HG02610 (cell line): ENCODE measurements around the gene ADAMTSL1.

Experiments
- ATAC-seq: cut with Tn5 transposase; IDR thresholded peaks from one replicate; pipeline ENCODE4 v1.9.1; 2021; ENCODE audit warnings: mild to moderate bottlenecking, moderate library complexity; ENCODE audit not compliant: unreplicated experiment

Gene ADAMTSL1

DNA sequence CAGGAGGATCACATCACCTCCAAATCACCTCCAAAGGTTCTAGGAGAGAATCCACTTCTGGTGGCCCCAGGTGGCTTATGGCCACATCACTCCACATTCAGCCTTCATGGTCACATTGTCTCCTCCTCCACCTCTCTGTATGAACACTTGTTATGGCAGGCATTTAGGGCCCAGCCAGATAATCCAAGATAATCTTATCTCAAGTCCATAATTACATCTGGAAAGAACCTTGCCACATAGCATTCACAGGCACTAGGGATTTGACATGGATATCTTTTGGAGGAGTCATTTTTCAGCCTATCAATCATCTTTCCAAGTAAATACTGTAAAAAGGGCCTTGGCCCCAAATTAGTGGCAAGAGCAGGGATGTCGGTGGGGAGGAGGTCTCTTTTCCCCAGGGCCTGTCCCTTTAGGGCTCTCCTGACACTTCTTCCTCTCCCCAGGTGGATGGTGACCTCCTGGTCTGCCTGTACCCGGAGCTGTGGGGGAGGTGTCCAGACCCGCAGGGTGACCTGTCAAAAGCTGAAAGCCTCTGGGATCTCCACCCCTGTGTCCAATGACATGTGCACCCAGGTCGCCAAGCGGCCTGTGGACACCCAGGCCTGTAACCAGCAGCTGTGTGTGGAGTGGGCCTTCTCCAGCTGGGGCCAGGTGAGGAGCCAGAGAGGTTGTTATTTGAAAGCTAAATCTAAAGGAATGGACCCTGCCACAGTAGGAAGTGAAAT, 418.2 kb downstream of the ADAMTSL1 start:
- ATAC-seq = no peak

DNA sequence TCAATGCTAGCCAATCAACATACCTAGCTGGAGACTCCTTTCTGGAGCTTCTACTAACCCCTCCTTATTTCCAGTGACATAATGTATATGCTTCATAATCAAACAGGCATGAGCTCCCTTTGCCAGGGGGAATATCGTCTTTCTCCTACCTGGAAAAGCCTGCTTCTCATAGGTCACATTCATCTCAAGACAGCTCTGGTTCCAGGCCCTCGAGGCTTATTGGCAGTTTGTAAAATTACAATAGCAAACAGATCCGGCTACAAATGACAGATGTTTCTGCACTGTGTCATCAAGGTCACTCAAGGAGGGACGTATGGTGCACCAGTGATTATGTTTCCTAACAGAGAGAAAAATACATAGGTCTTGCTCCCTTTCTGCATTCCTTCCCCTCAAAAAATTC, 419.1 kb downstream of the ADAMTSL1 start:
- ATAC-seq = no peak

DNA sequence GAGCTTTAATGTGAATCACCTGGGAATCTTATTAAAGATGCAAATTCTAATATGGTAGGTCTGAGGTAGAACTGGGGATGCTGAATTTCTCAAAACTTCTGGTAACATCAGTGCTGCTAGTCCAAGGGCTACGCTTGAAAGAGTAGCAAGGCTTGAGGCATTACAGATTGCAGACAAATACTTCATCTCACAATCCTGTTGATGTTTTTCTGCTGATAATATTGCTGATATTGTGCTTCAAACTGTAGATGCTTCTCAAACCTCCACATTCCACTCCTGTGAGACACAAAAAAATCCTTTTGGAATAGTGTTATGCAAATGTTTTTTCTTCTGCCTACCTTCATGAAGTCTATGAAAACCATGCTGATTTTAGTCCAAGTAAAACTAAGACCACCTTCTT, 419.5 kb downstream of the ADAMTSL1 start:
- ATAC-seq = no peak

DNA sequence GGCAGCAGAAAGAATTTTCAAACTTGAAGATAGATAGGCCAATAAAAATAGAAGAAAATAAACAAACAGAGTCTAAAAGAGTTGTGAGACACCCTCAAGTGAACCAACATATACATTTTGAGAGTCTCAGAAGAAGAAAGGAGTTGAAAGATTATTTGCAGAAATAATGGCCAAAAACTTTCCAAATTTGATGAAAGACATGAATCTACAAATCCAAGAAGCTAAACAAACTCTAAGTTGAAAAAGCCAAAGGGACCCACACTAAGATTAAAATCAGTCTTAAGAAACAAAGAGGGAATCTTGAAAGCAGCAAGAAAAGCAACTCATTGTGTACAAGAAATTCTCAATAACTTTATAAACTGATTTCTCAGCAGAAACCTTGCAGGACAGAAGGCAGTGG, 422.1 kb downstream of the ADAMTSL1 start:
- ATAC-seq = no peak

DNA sequence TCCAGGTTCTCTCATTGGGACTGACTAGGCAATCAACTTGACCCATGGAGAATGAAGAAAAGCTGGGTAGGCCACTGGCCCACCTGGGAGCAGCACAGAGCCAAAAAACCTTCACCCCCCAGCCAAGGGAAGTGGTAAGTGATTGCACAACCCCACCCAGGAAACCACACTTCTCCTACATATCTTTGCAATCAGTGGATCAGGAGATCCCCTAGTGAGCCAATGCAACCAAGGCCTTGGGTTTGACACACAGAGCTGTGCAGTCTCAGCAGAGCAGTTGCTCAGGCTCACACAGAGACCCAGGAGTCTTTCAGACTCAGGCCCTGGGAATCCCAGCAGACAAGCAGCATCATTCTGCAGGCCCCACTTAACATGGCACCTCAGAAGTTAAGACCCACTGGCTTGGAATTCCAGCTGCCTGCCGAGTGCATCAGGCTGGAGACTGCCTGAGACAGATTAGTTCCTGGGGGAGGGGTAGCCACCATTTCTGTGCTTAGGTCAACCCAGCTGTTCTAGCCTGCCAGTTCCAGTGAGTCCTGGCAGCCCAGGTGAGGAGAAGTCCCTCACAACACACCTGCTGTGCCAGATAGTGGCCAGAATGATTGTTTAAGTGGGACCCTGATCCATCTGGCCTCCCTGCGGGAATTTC, 422.7 kb downstream of the ADAMTSL1 start:
- ATAC-seq = no peak

DNA sequence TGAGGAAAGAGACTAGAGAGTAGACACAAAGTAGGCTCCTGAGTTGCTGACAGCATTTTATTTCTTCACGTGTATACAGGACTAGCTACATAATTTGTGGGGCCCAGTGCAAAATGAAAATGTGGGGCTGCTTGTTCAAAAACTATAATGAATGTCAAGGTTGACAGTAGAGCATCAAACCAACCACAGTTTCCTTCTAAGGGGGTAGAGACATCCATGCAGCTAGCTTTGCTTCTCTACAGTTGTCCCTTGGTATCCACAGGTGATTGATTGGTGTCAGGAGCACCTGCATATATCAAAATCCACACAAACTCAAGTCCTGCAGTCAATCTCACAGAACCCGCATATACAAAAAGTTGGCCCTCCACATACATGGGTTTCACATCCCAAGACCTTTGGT, 429.5 kb downstream of the ADAMTSL1 start:
- no peak for ATAC-seq

DNA sequence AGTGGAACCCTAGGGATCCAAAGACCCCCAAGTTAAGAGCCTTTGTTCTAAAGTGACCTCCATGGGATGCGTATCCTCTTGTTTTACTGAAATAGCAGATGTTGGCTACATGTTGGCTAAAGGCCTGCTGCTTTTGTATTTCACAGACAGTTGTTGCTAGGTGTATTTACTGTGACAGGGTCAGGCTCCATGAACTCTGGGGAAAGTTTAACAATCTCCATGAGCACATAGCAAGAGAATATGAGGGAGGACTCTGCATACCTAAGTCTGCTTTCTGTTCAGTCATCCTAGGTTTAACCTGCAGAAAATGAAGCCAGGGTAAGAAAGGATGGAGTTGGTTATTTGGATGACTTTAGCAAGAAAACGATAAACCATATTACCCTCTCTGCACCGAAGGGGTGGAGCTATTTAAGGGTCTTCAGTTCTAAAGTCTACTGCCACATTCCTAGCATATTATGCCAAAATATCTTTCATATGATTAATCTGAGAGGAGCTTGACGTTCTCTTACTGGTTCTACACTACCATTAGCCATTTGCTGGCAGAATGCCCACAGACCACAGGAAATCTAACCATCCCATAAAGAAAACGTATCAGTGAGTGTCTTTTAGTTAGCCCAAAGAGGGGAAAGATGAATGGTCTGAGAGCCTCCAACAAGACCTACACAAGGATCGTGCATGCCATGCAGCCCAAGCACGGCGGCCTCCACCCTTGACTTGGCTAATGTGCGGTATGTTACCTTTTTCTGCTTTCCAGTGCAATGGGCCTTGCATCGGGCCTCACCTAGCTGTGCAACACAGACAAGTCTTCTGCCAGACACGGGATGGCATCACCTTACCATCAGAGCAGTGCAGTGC, 431.3 kb downstream of the ADAMTSL1 start:
- no peak for ATAC-seq

DNA sequence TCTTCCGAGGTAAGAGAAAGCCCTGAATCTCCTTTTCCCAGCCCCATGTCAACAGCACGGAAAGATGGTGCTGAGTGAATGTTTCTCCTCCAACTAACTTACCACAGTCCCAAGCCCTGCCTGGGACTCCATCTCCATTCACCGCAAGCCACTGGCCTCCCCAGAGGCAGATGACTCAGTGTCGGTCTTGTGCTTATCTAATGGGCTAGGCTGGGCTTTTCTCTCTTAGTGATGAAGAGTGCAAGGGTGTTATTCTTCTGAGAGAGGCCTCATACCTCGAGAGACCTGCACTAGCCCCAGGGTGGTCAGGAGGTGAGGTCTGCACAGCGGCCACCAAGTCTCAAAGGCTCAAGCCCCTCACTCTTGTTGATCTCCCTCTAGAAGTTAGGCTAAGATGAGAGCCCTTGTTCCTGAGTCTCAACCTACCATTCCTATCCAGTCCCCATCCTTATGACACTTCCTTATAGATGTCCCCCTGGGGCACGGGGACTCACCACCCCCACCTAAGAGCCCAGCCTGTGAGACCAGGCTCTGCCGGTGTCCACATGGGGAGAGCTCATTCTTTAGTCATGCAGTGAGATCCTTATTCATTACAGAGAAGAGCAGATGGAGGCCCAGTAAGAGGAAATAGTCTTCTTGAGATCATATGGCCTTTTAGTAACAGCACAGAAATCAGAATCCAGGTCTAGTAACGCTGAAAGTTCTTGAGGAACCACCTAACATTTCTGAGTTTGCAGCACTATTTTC, 432.1 kb downstream of the ADAMTSL1 start:
- no peak for ATAC-seq

DNA sequence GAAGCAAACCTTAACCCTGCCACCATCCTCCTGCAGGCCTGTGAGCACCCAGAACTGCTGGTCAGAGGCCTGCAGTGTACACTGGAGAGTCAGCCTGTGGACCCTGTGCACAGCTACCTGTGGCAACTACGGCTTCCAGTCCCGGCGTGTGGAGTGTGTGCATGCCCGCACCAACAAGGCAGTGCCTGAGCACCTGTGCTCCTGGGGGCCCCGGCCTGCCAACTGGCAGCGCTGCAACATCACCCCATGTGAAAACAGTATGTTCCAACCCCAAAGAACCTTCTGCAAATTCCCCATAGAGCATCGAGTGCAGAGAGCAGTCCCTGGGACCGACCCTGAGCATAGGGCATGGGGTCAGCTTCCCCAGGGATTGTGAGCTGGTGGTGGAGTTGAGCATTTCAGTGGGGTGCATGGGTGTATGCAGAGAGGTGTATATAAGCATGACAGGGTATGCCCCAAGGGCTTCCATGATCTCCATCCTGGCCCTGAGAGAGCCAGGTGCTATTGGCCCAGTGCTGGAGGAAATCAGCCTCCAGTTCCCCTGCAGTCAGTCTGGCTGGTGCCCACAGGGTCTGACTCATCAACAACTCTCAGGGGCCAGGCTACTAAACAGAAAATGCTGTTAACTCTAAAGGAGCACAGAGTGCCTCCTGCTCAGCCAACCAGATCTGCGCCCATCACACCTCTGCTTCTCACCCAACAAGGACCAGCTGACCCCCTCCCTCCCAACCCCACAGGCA, 432.9 kb downstream of the ADAMTSL1 start:
- no peak for ATAC-seq

DNA sequence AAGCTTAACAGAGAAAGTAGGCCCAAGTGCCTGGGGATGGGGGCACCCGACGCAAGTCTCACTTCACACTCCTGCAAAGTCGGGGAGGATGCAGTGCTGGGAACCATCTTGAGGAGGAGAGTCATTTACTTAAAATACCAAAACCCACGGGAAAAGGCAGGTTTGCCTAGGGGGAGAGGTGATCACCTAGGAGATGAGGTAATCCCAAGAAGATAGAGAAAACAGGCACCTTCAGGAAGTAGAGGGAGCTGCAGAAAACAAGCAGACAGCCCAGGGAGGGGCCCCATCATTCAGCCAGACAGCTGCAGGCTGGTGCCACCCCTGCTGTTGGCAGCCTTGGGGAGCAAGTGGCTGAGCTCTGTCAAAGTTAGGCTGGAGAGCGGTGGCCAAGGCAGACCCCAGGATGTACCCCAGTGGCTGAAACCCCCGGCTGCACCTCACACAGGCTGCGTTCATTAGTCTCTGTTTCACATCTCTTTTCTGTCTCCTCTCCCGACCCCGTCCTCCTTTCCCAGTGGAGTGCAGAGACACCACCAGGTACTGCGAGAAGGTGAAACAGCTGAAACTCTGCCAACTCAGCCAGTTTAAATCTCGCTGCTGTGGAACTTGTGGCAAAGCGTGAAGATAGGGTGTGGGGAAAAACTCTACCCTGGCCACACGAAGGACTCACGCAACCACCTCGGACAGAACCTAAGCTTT, 434.1 kb downstream of the ADAMTSL1 start:
- ATAC-seq = no peak

DNA sequence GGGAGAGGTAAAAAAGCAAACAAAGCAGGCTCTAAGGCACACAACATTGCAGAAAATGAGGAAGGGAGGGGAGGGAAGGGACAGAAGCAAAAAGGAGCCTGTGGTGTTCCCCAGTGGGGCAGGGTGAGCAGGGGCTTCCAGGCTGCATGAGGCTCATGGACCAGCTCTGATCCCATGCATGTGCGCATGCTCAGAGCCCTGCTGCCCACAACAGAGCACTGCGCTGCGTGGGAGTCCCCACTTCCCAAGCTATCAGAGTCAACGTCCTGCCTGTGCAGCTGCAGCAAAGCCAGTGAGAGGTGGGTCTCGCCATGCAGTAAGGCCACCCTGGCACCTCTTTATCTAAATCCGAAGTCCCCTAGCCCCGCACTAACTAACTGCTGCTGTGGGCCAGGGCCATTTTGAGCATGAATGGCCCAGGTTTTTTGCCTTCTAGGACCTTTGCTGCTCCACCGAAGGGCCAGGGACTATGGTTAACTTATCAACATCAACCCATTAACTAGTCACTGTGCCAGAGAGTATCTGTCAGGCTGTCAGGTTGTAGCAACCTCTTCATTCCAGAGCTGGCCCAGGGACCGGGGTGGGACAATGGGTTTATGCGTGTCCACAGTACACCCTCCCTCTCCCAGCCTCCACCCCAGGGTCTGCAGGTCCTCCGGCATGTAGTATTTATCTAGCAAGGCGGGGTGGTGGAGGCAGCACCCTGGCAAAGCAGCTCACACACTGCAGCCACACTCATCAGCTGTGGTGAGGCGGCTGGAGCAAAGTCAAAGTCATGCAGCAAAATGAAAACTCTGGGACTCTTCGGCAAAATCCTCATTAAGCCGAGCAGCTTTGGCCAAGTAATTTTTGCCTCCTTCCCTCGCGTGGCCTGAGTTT, 435.4 kb downstream of the ADAMTSL1 start:
- ATAC-seq = no peak

DNA sequence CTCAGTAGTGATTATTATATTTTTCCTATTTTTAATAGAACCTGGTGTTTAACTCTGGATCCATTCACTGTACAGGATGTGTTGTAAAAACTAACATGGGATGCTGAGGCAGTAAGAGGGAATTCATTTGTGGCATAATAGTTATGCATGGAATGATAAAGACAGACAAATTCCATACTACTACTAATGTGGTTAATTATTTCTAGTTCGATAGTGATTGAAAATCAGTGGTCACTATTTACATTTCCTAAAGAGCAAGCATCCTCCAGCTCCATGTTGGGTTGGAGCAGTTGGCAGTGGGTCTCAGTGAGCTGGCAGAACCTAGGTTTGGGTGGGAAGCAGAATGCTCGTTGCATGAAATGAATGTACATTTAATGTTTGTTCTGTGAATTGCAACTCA, 436.5 kb downstream of the ADAMTSL1 start:
- ATAC-seq = no peak

DNA sequence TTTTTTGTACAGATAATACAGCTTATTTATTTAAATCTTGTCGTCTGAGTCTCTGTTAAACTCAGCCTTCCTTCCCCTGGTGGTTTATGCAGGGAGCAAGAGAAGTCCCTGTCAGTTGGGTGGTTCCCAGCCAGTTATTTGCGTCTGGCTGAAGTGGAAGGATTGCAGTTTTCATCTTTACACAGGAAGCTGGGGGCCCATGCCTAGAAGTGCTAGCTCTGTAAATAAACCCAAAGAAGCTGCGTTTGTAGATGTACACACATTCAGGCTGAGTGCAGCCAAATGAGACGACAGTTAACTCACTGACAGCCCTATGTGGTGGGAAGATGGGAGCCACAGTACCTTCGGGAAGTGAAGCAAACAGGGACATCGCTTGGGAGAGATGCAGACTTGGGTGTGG, 437.0 kb downstream of the ADAMTSL1 start:
- no peak for ATAC-seq

DNA sequence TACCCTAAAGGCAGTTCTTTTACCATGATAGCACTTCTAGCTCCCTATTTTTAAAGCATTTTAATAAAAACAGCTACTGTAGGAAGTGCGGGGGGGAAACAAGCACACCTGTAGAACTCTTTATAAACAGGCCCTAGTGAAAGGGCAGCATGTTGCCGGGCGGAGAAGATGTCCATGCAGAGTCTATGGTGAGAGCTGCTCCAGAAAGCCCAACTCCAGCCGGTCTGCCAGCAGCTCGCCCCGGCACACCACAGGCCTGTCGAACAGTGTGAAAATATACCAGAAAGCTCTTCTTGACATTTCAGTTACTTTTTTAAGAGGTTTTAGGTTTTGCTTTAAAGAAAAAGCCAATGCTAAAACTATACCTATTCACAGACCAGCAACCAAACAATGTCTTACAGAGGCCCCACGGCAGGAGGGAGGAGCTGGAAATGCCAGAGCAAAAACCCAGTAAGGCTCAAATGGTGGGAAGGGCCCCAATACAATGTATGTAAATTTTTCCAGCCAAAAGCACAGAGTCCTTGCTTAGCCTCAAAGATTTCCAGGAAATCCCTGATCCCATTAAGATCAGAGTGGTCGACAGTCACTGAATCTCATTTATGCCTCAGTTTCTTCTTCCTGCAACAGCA, 437.9 kb downstream of the ADAMTSL1 start:
- ATAC-seq = no peak

DNA sequence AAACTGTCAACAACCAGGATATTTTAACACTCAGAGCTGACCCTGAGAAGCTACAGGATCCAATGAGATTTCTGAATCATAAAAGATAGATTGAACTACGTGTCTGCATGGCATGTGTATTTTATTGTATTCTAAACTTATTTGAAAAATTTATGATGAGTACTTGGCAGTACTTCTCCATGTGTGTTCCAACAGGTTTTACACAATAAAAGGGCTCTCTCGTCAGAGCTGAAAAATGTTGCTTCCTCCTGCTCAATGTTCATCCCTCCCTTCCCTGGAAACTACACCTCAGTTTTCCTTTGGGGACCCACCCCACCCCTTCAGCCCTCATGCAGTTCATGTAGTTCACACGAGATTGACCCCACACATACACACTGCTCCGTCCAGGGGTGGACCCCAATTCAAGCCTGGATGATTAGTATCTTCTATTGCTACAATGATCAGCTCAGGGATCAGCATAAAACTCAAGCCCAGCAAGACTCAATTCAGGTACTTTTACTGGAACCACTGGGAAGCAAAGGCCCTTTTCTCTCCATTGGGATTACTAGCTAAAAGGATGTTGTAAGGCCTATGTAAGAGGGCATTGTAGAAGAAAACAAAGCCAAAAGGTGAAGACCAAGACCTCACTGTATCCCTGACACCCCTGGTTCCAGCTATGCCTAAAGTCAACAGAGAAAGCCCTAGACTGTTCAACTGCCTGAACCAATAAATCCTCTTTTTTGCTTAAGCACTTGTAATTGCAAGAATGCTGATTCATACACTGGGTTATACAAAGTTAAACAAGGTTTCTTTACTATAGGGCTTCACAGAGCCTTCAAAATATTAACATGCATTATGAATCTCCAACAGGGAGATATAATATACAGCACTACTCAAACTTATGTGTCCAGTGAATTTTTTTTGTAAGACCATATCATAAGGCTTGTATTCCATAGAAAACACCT, 446.5 kb downstream of the ADAMTSL1 start:
- ATAC-seq = no peak

DNA sequence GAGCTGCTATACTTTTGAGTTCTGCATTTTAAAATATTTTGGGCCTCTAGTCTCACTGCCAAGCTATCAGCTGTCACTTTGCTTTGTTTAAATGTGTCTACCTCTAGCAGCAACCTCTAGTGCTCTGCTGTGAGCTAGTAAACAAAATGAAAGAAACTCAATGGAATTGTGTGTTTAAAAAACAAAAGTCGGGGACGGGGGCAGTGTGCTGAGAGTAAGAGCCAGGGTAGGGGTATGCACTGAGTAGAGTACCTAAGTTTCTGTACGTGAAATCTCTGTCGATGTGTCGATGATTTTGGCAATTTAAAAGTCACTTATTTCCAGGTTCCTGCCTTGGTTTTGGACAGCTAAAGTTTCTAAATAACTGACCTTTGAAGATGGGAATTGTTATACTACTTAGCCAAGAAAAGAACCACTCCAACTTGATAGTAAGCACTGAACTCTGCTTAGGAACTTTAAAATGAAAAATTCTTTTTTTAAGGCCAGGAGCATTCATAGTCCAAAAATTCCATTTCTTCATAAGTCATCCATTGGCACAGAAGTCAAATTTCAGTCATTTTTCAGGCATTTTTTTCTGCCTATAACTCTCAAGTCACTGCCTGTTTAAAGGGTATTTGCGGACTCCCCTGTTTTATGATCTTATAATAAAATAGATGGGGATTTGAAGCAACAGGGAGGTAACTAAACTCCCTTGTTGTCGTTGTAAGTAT, 447.6 kb downstream of the ADAMTSL1 start:
- no peak for ATAC-seq
